GM12865 (cell line): Measurements from ENCODE around the gene DIDO1.
"Not testable (repeated sequence)": the region's sequence is repeated elsewhere in the genome, so short reads cannot be mapped to it uniquely, and the experiment has no call there.

Experiments
- DNase-seq: peaks from one replicate; pipeline ENCODE4 v3.0.0; 2010; ENCODE audit warnings: low read depth
- H3K4me3 ChIP-seq: 2 replicates; pipeline ENCODE4 v1.5.1; 2011; ENCODE audit warnings: mild to moderate bottlenecking, low read depth, low read length, control low read depth
- CTCF ChIP-seq: IDR thresholded peaks from 2 replicates; pipeline ENCODE4 v1.5.1; 2011; ENCODE audit warnings: low read length, control low read depth, low read depth, inconsistent platforms; ENCODE audit not compliant: insufficient read depth; ENCODE audit errors: missing control alignments

The DIDO1 gene

GRCh38 chr20:62961799-62962198 lies 35.5 kb upstream of the DIDO1 start:
- H3K4me3 ChIP-seq, result no peak overlapping the region
- no peak for TF ChIP-seq CTCF
- DNase-seq, result no peak

GRCh38 chr20:62961310-62961783 lies 35.0 kb upstream of the DIDO1 start:
- TF ChIP-seq CTCF, result no peak
- no peak for DNase-seq
- no peak overlapping the region for H3K4me3 ChIP-seq

- not testable (repeated sequence) for DNase-seq
Observed at GRCh38 chr20:62960446-62961309, 34.4 kb upstream of the DIDO1 start.

GRCh38 chr20:62959998-62960436 lies 33.7 kb upstream of the DIDO1 start:
- TF ChIP-seq CTCF, result no peak
- no peak for DNase-seq
- no peak overlapping the region for H3K4me3 ChIP-seq

More at GRCh38 chr20:62960446-62961309, 34.4 kb upstream of the DIDO1 start:
- H3K4me3 ChIP-seq, result not testable (repeated sequence)

- TF ChIP-seq CTCF, result no peak
- DNase-seq, result no peak
- no peak overlapping the region for H3K4me3 ChIP-seq
Observed at GRCh38 chr20:62959101-62959971, 33.0 kb upstream of the DIDO1 start.

- no peak overlapping the region for H3K4me3 ChIP-seq
- no peak for TF ChIP-seq CTCF
- no peak for DNase-seq
Observed at GRCh38 chr20:62958388-62959100, 32.2 kb upstream of the DIDO1 start.
